IMR-90 (cell line): ENCODE data around the gene A3GALT2. TPM values are rescaled to one million over a fixed set of nuclear protein-coding genes. Genes with fewer than 3 reads are reported as not detected.

ENCODE experiments used
- ATAC-seq: fragments of 200-7000 bp; cut with Tn5 transposase; 2 replicates; pipeline ENCODE4 v1.9.1; 2020; ENCODE audit warnings: low read depth, mild to moderate bottlenecking, moderate library complexity
- BruUV-seq: library from RNA; stranded (reverse); fragments of 400-500 nt; replicated peaks from 2 replicates; lab custom pipeline; 2021; lab: Mats Ljungman, UMichigan
- CTCF ChIA-PET: fragments of 300-600 bp; formaldehyde crosslinking; extraction: SDS; loops from one replicate; lab custom pipeline; 2021; ENCODE audit warnings: antibody characterized with exemption; lab: Yijun Ruan, JAX
- POLR2A ChIA-PET: fragments of 300-600 bp; sonication (Branson Sonifier 250); formaldehyde crosslinking; loops from one replicate; lab custom pipeline; 2022; ENCODE audit warnings: antibody characterized with exemption; ENCODE audit not compliant: unreplicated experiment; lab: Charles Lee
- DNase-seq: peaks from one replicate; pipeline ENCODE4 v3.0.0; 2013
- H2AFZ ChIP-seq: replicated peaks from 2 replicates; pipeline ENCODE3; 2013; ENCODE audit warnings: low read length, mild to moderate bottlenecking; ENCODE audit not compliant: poor library complexity
- H2AK5ac ChIP-seq: 2 replicates; pipeline ENCODE4 v1.6.1; 2013; ENCODE audit warnings: low read depth, low read length, inconsistent platforms
- H2AK9ac ChIP-seq: replicated peaks from 2 replicates; pipeline ENCODE3; 2013; ENCODE audit warnings: mild to moderate bottlenecking, low read depth, low read length, moderate library complexity; ENCODE audit not compliant: poor library complexity
- H2BK120ac ChIP-seq: 2 replicates; pipeline ENCODE4 v1.6.1; 2013; ENCODE audit warnings: low read depth, low read length, inconsistent platforms
- H2BK15ac ChIP-seq: 3 replicates; pipeline ENCODE4 v1.6.1; 2013; ENCODE audit warnings: low read depth, low read length, inconsistent platforms
- H2BK20ac ChIP-seq: 2 replicates; pipeline ENCODE4 v1.6.1; 2013; ENCODE audit warnings: low read depth, mild to moderate bottlenecking, inconsistent platforms, low read length, moderate library complexity
- H2BK5ac ChIP-seq: 2 replicates; pipeline ENCODE4 v1.6.1; 2013; ENCODE audit warnings: mild to moderate bottlenecking, low read depth, low read length, inconsistent platforms; ENCODE audit not compliant: poor library complexity, severe bottlenecking
- H3K14ac ChIP-seq: replicated peaks from 2 replicates; pipeline ENCODE4 v1.6.1; 2013; ENCODE audit warnings: low read depth, low read length, inconsistent platforms
- H3K18ac ChIP-seq: 2 replicates; pipeline ENCODE4 v1.6.1; 2013; ENCODE audit warnings: low read depth, low read length, control low read depth
- H3K23ac ChIP-seq: 2 replicates; pipeline ENCODE4 v1.6.1; 2013; ENCODE audit warnings: low read depth, low read length, inconsistent platforms
- H3K27ac ChIP-seq: 2 replicates; pipeline ENCODE4 v1.5.1; 2013; ENCODE audit warnings: mild to moderate bottlenecking, control low read depth, low read length; ENCODE audit not compliant: insufficient read depth
- H3K27me3 ChIP-seq: 2 replicates; pipeline ENCODE4 v1.6.1; 2013; ENCODE audit warnings: low read length; ENCODE audit not compliant: control insufficient read depth, insufficient read depth
- H3K36me3 ChIP-seq: 2 replicates; pipeline ENCODE4 v1.6.1; 2013; ENCODE audit warnings: low read length, mixed read lengths; ENCODE audit not compliant: control insufficient read depth, insufficient read depth
- H3K4ac ChIP-seq: 2 replicates; pipeline ENCODE4 v1.6.1; 2013; ENCODE audit warnings: low read depth, low read length, inconsistent platforms
- H3K4me1 ChIP-seq: 2 replicates; pipeline ENCODE4 v1.6.1; 2013; ENCODE audit warnings: low read length, mixed read lengths; ENCODE audit not compliant: control insufficient read depth, insufficient read depth
- H3K4me2 ChIP-seq: 2 replicates; pipeline ENCODE4 v1.6.1; 2013; ENCODE audit warnings: low read depth, mild to moderate bottlenecking, control low read depth, low read length, moderate library complexity
- H3K4me3 ChIP-seq: 2 replicates; pipeline ENCODE4 v1.5.1; 2013; ENCODE audit warnings: low read depth, mild to moderate bottlenecking, control low read depth, low read length, moderate library complexity; ENCODE audit not compliant: insufficient read depth
- H3K56ac ChIP-seq: 2 replicates; pipeline ENCODE4 v1.6.1; 2013; ENCODE audit warnings: low read length, inconsistent platforms; ENCODE audit not compliant: insufficient read depth; ENCODE audit errors: extremely low read depth
- H3K79me1 ChIP-seq, 2 experiments: 2 replicates each; pipeline ENCODE4 v1.6.1; 2013; ENCODE audit warnings: low read length in 2 of 2, inconsistent platforms in 1 of 2, low read depth in 1 of 2
- H3K9ac ChIP-seq: 2 replicates; pipeline ENCODE4 v1.6.1; 2013; ENCODE audit warnings: low read depth, low read length, control low read depth
- H3K9me1 ChIP-seq: 2 replicates; pipeline ENCODE4 v1.6.1; 2013; ENCODE audit warnings: low read length, inconsistent platforms; ENCODE audit not compliant: insufficient read depth
- H3K9me3 ChIP-seq: 2 replicates; pipeline ENCODE4 v1.6.1; 2013; ENCODE audit warnings: low read length; ENCODE audit not compliant: control insufficient read depth, insufficient read depth
- H4K20me1 ChIP-seq: 2 replicates; pipeline ENCODE4 v1.6.1; 2013; ENCODE audit warnings: low read length, inconsistent platforms; ENCODE audit not compliant: insufficient read depth
- H4K5ac ChIP-seq: 2 replicates; pipeline ENCODE4 v1.6.1; 2013; ENCODE audit warnings: mild to moderate bottlenecking, low read depth, low read length, control low read depth
- H4K8ac ChIP-seq, 2 experiments: 2 replicates each; pipeline ENCODE4 v1.6.1; 2013; ENCODE audit warnings: low read depth in 2 of 2, low read length in 2 of 2, control low read depth in 1 of 2, inconsistent platforms in 1 of 2
- H4K91ac ChIP-seq: 2 replicates; pipeline ENCODE4 v1.6.1; 2013; ENCODE audit warnings: low read depth, low read length, inconsistent platforms; ENCODE audit not compliant: insufficient read depth
- BHLHE40 ChIP-seq: fragments of 150-350 bp; IDR thresholded peaks from 2 replicates; pipeline ENCODE4 v1.6.1; 2016; ENCODE audit warnings: mild to moderate bottlenecking, low read depth, low read length
- CEBPB ChIP-seq: IDR thresholded peaks from 2 replicates; pipeline ENCODE4 v1.6.1; 2012; ENCODE audit warnings: low read depth, low read length, improper control_type of control experiment
- CHD1 ChIP-seq: IDR thresholded peaks from 2 replicates; pipeline ENCODE4 v1.6.1; 2012; ENCODE audit warnings: low read depth, low read length, improper control_type of control experiment
- FOS ChIP-seq: fragments of 150-350 bp; IDR thresholded peaks from 2 replicates; pipeline ENCODE4 v1.6.1; 2016; ENCODE audit warnings: low read depth, low read length
- MAFK ChIP-seq: IDR thresholded peaks from 2 replicates; pipeline ENCODE4 v1.6.1; 2012; ENCODE audit warnings: low read depth, low read length, improper control_type of control experiment
- MAZ ChIP-seq: IDR thresholded peaks from 2 replicates; pipeline ENCODE4 v1.6.1; 2012; ENCODE audit warnings: low read depth, mild to moderate bottlenecking, low read length, improper control_type of control experiment, moderate library complexity, borderline replicate concordance
- MXI1 ChIP-seq: IDR thresholded peaks from 2 replicates; pipeline ENCODE4 v1.6.1; 2012; ENCODE audit warnings: low read depth, mild to moderate bottlenecking, low read length, moderate library complexity, borderline replicate concordance
- NFE2L2 ChIP-seq: fragments of 150-350 bp; IDR thresholded peaks from 2 replicates; pipeline ENCODE4 v1.6.1; 2016; ENCODE audit warnings: low read depth, mild to moderate bottlenecking, low read length
- POLR2A ChIP-seq: IDR thresholded peaks from 2 replicates; pipeline ENCODE4 v1.6.1; 2012; ENCODE audit warnings: mild to moderate bottlenecking, low read depth, low read length
- RAD21 ChIP-seq: IDR thresholded peaks from 2 replicates; pipeline ENCODE4 v1.6.1; 2012; ENCODE audit warnings: low read length, improper control_type of control experiment
- RCOR1 ChIP-seq: IDR thresholded peaks from 2 replicates; pipeline ENCODE4 v1.6.1; 2012; ENCODE audit warnings: mild to moderate bottlenecking, low read length, improper control_type of control experiment; ENCODE audit not compliant: insufficient replicate concordance
- RFX5 ChIP-seq: IDR thresholded peaks from 2 replicates; pipeline ENCODE4 v1.8.0; 2012; ENCODE audit warnings: low read depth, mild to moderate bottlenecking, low read length, moderate library complexity
- SMC3 ChIP-seq: fragments of 150-350 bp; IDR thresholded peaks from 2 replicates; pipeline ENCODE4 v1.6.1; 2016; ENCODE audit warnings: low read depth, mild to moderate bottlenecking, antibody characterized with exemption, low read length, moderate library complexity
- WGBS, 2 experiments: methylation state at CpG; one replicate each; pipeline versions ENCODE4 v1.1.5 to v1.1.7; 2013; ENCODE audit warnings: missing lambda C conversion rate in 2 of 2; ENCODE audit not compliant: insufficient read length in 1 of 2; ENCODE audit errors: extremely low coverage in 2 of 2; 5-methylcytosine and 5-hydroxymethylcytosine counted together
- dilution Hi-C: fragments of 300-500 bp; cut with HindIII; formaldehyde crosslinking; loops from one replicate; pipeline ENCODE4 v1.14.3; 2018; ENCODE audit warnings: low sequenced_read_pairs; ENCODE audit not compliant: unreplicated experiment
- in situ Hi-C: fragments of 300-500 bp; cut with MboI; formaldehyde crosslinking; loops from 3 replicates; pipeline ENCODE4 v1.14.3; 2019; ENCODE audit warnings: low sequenced_read_pairs, inconsistent platforms, mixed read lengths
- intact Hi-C: fragments of 100-400 bp; cut with micrococcal nuclease; formaldehyde crosslinking; loops from 2 replicates; pipeline ENCODE4 v1.10.0; 2022
- polyA plus RNA-seq, 3 experiments: library from polyadenylated mRNA; depleted of rRNA; stranded (reverse); fragments of >200 nt; gene quantifications; 2 replicates each; pipeline ENCODE4 v1.2.3, GENCODE V29; 2012; ENCODE audit warnings: low replicate concordance in 1 of 3
- total RNA-seq: library from RNA; depleted of rRNA; stranded (reverse); fragments of >200 nt; gene quantifications from 2 replicates; pipeline ENCODE4 v1.2.3, GENCODE V29; 2012
- TF ChIP-seq, protein P1 (sequence below): fragments of 150-350 bp; IDR thresholded peaks from 2 replicates; pipeline ENCODE4 v1.6.1; 2016; ENCODE audit warnings: low read depth, mild to moderate bottlenecking, low read length, moderate library complexity, borderline replicate concordance
- TF ChIP-seq, protein P2 (sequence below): conservative IDR thresholded peaks from 2 replicates; pipeline ENCODE4 v1.5.1; 2012; ENCODE audit warnings: mild to moderate bottlenecking, low read depth, low read length, improper control_type of control experiment
- TF ChIP-seq, protein P3 (sequence below): fragments of 150-350 bp; IDR thresholded peaks from 2 replicates; pipeline ENCODE4 v1.6.1; 2017; ENCODE audit warnings: mild to moderate bottlenecking, antibody characterized with exemption, low read length, low read depth

A3GALT2 gene
- total and polyA plus RNA-seq, 2 of the 4 experiments (the other 2 are of a cell fraction): not detected

DNA sequence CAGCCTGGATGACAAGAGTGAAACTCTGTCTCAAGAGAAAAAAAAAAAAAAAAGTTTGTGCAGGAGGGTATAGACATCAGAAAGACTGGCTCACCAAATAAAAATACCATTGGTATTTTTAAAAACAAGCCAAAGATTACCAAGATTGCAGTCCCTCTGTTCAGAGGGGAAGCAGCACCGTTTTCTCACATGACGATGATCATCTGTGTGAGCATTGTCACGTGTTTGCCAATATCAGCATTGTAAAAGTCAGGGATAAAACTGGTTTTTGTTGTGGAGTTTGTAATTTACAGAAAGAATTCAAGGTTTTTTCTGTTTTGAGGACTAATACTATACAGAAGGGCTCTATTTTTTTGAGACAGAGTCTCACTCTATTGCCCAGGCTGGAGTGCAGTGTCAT lies 38.1 kb downstream of the A3GALT2 start:
- Histone ChIP-seq H3K27ac (no peak overlapping the region), H3K36me3 (peaks cover 38% of the 10 kb centered on the region), H2BK15ac (no peak overlapping the region), H2AK5ac (no peak overlapping the region), H3K14ac (no peak overlapping the region), H3K9me1 (peaks cover 4% of the 10 kb centered on the region; the same call in 1 of the 2 replicates), H3K79me1 (peaks cover 0 to 4% of the 10 kb centered on the region in 2 experiments; a peak in 1 of 4 replicates), H3K4me2 (no peak overlapping the region), H3K56ac (no peak overlapping the region), H3K27me3 (no peaks in the 10 kb centered on the region), H3K9ac (no peak overlapping the region), H3K4me1 (no peaks in the 10 kb centered on the region), H2BK5ac (no peak overlapping the region), H2BK20ac (no peak overlapping the region), H3K18ac (no peak overlapping the region), H3K9me3 (no peaks in the 10 kb centered on the region), H2AK9ac (no peak overlapping the region), H2AFZ (no peak overlapping the region), H4K8ac (no peak overlapping the region), H4K20me1 (no peaks in the 10 kb centered on the region), H3K4ac (no peak overlapping the region), H3K4me3 (no peak overlapping the region), H4K91ac (no peak overlapping the region), H3K23ac (no peak overlapping the region), H4K5ac (no peak overlapping the region), H2BK120ac (no peak overlapping the region)
- in situ Hi-C loops (no loop called here), intact Hi-C loops (loop anchor here (10.0 kb wide), 1 partner anchor 178 kb away; no protein-coding TSS in a partner anchor), dilution Hi-C loops (no loop called here)
- ATAC-seq (no peak), DNase-seq (no peak)
- TF ChIP-seq CHD1 (no peak), MAFK (no peak), POLR2A (no peak), RFX5 (no peak), RAD21 (no peak), RCOR1 (no peak), NFE2L2 (no peak), FOS (no peak), MAZ (no peak), MXI1 (no peak), CEBPB (no peak), BHLHE40 (no peak), SMC3 (no peak)
- TF ChIP-seq, protein P1, sequence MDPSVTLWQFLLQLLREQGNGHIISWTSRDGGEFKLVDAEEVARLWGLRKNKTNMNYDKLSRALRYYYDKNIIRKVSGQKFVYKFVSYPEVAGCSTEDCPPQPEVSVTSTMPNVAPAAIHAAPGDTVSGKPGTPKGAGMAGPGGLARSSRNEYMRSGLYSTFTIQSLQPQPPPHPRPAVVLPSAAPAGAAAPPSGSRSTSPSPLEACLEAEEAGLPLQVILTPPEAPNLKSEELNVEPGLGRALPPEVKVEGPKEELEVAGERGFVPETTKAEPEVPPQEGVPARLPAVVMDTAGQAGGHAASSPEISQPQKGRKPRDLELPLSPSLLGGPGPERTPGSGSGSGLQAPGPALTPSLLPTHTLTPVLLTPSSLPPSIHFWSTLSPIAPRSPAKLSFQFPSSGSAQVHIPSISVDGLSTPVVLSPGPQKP: no peak
- TF ChIP-seq, protein P2, sequence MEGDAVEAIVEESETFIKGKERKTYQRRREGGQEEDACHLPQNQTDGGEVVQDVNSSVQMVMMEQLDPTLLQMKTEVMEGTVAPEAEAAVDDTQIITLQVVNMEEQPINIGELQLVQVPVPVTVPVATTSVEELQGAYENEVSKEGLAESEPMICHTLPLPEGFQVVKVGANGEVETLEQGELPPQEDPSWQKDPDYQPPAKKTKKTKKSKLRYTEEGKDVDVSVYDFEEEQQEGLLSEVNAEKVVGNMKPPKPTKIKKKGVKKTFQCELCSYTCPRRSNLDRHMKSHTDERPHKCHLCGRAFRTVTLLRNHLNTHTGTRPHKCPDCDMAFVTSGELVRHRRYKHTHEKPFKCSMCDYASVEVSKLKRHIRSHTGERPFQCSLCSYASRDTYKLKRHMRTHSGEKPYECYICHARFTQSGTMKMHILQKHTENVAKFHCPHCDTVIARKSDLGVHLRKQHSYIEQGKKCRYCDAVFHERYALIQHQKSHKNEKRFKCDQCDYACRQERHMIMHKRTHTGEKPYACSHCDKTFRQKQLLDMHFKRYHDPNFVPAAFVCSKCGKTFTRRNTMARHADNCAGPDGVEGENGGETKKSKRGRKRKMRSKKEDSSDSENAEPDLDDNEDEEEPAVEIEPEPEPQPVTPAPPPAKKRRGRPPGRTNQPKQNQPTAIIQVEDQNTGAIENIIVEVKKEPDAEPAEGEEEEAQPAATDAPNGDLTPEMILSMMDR: no peak
- TF ChIP-seq, protein P3, sequence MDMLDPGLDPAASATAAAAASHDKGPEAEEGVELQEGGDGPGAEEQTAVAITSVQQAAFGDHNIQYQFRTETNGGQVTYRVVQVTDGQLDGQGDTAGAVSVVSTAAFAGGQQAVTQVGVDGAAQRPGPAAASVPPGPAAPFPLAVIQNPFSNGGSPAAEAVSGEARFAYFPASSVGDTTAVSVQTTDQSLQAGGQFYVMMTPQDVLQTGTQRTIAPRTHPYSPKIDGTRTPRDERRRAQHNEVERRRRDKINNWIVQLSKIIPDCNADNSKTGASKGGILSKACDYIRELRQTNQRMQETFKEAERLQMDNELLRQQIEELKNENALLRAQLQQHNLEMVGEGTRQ: no peak
- CTCF ChIA-PET: no interaction called here
- no TSS peak for BruUV-seq
- no CpG with 5 or more reads among the region's 3 CpGs for WGBS, 2 experiments
- POLR2A ChIA-PET: no interaction called here
